Naive thymus-derived CD8-positive, alpha-beta T cell (primary cell): Measurements from ENCODE around the gene DIP2C. TPM values are rescaled to one million over a fixed set of nuclear protein-coding genes. Genes with fewer than 3 reads are reported as not detected.

Experiments used
- ATAC-seq, 2 donors: fragments of 150-1000 bp; cut with Tn5 transposase in 1 of 2; sonication (Bioruptor Pico), chemical (Tn5 transposase) in 1 of 2; 1 replicate in 1 of 2; 2 replicates in 1 of 2; pipeline ENCODE4 v1.10.0; 2021; ENCODE audit warnings: mild to moderate bottlenecking in 2 of 2, moderate library complexity in 2 of 2
- POLR2A ChIA-PET: fragments of 350-600 bp; sonication (Branson Sonifier 250); formaldehyde crosslinking; loops from one replicate; lab custom pipeline; 2021; ENCODE audit warnings: antibody characterized with exemption; lab: Charles Lee
- DNase-seq, 10 donors: peaks; one replicate each; pipeline versions ENCODE4 v3.0.0 to v3.0.0-alpha.2; 2020 to 2022
- H3K27ac Mint-ChIP-seq, 10 donors: one replicate each; pipeline ENCODE4 v1.8.0; 2020 to 2022; ENCODE audit warnings: mild to moderate bottlenecking in 10 of 10, mixed read lengths in 10 of 10, moderate library complexity in 4 of 10, inconsistent platforms in 1 of 10
- H3K27me3 Mint-ChIP-seq, 5 donors: one replicate each; pipeline ENCODE4 v1.8.0; 2021 to 2022; ENCODE audit warnings: mixed read lengths in 5 of 5
- H3K36me3 Mint-ChIP-seq, 3 donors: one replicate each; pipeline ENCODE4 v1.8.0; 2020 to 2022; ENCODE audit warnings: mixed read lengths in 3 of 3, mild to moderate bottlenecking in 2 of 3, inconsistent platforms in 1 of 3
- H3K4me1 Mint-ChIP-seq, 4 donors: one replicate each; pipeline ENCODE4 v1.8.0; 2021 to 2022; ENCODE audit warnings: mixed read lengths in 4 of 4
- H3K4me3 Mint-ChIP-seq, 10 donors: one replicate each; pipeline ENCODE4 v1.8.0; 2020 to 2022; ENCODE audit warnings: mild to moderate bottlenecking in 10 of 10, mixed read lengths in 10 of 10, moderate library complexity in 6 of 10, inconsistent platforms in 1 of 10
- H3K9me3 Mint-ChIP-seq, 9 donors: one replicate each; pipeline ENCODE4 v1.8.0; 2020 to 2022; ENCODE audit warnings: mixed read lengths in 9 of 9, mild to moderate bottlenecking in 3 of 9, inconsistent platforms in 1 of 9, moderate library complexity in 1 of 9
- polyA plus RNA-seq, 3 donors: library from polyadenylated mRNA; unstranded; fragments of 300-500 nt; fragmentation: Illumina TruSeq; gene quantifications; one replicate each; pipeline ENCODE4 v1.2.3, GENCODE V29; 2021
- total RNA-seq, 8 experiments: library from RNA in 2 of 8; stranded (reverse) in 2 of 8; gene quantifications; one replicate each; pipeline ENCODE4 v1.2.3 and lab custom pipeline; 2021 to 2026

Gene DIP2C
- total and polyA plus RNA-seq, 5 experiments from 2014 or later, result 0.32 to 3.9 (median 1.2) TPM

- POLR2A ChIA-PET, result no interaction called here
These were observed 178.2 kb downstream of the DIP2C start for GRCh38 chr10:511101-511848.

DNA sequence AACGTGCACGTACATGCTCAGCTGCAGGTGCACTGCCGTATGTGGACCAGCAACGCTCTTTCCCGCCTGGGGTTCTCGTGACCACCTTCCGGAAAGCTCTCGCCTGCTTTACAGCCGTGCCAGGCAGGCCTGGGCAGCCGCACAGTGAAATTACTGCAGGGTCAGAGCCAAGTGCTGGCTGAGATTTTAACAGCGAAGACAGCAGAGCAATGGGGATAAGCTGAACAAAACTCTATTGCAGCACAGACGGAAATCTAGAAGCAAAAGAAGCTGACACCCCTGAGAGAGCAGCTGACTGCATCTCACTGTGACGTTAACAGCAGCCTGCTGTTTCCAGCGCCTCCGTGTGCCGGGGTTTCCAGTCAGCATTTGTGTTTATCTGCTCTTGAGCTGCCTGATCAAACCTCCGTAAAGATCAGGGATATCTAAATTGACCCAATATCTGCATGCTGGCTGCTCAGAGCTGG is 179.0 kb downstream of the DIP2C start:
- H3K36me3 Mint-ChIP-seq, result no peaks in the 10 kb centered on the region
- no peaks in the 10 kb centered on the region for H3K9me3 Mint-ChIP-seq
- peaks cover 10 to 30% (median 23%) of the 10 kb centered on the region in 4 donors for H3K4me1 Mint-ChIP-seq
- no peak for ATAC-seq
- DNase-seq, result no peak
- H3K27ac Mint-ChIP-seq, result peak overlapping the region in 1 of 10 donors; percentile 72
- H3K4me3 Mint-ChIP-seq, result peak overlapping the region in 1 of 10 donors; percentile 18
- POLR2A ChIA-PET, result no interaction called here
- peaks cover 2 to 11% (median 3%) of the 10 kb centered on the region in 5 donors for H3K27me3 Mint-ChIP-seq

More at GRCh38 chr10:511101-511848, 178.2 kb downstream of the DIP2C start:
- no peaks in the 10 kb centered on the region for H3K36me3 Mint-ChIP-seq
- ATAC-seq (peak; percentile 93 to 96), DNase-seq (peak; percentile 40 to 85 (median 73))
- peaks cover 10 to 25% (median 20%) of the 10 kb centered on the region in 4 donors for H3K4me1 Mint-ChIP-seq
- H3K9me3 Mint-ChIP-seq, result no peaks in the 10 kb centered on the region
- peak overlapping the region in 2 of 10 donors; percentile 71 to 72 for H3K27ac Mint-ChIP-seq
- H3K4me3 Mint-ChIP-seq, result peak overlapping the region in 2 of 10 donors; percentile 26 to 32
- peaks cover 0 to 4% (median 3%) of the 10 kb centered on the region in 5 donors for H3K27me3 Mint-ChIP-seq

DNA sequence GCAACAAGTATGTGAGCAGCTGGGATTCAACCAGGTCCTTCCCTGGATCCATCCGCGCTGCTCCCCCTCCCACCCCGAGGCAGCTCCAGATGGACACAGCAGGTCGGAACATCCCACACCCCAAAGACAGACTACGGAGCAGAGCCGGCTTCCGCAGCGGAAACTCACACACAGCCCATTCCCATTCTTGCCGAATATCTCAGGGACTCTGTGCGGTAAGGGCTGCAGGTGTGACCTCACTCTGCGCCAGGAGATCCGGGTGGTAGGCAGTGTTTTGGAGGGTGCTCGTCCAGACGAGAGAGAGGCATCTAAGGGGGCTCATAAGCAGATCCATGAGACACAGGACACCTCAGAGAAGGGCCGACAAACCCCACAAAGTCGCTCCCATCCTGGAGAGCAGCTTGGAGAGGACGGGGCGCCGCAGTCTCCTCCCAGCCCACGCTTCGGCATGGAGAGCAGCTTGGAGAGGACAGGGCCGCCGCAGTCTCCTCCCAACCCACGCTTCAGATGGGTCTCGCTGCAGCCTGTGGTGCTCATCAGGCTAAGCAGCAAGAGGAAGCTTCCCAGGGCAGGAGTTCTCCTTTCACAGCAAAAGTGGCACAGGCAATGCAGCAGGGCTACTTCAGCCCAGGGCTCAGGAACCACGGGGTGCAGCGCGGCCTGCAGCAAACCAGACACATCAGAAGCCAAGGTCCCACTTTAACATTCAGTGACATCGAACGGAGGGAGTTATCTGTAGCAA is 179.9 kb downstream of the DIP2C start:
- Mint-ChIP-seq H3K9me3 (no peaks in the 10 kb centered on the region), H3K4me1 (peaks cover 10 to 32% (median 22%) of the 10 kb centered on the region in 4 donors), H3K27ac (no peak overlapping the region), H3K36me3 (no peaks in the 10 kb centered on the region), H3K4me3 (no peak overlapping the region), H3K27me3 (peaks cover 2 to 11% (median 3%) of the 10 kb centered on the region in 5 donors)
- no peak for ATAC-seq
- POLR2A ChIA-PET, result no interaction called here
- DNase-seq, result no peak

- H3K27me3 Mint-ChIP-seq, result peaks cover 2 to 11% (median 3%) of the 10 kb centered on the region in 5 donors
- no peak overlapping the region for H3K4me3 Mint-ChIP-seq
- H3K27ac Mint-ChIP-seq, result peak overlapping the region in 1 of 10 donors; percentile 2
- POLR2A ChIA-PET, result no interaction called here
- H3K4me1 Mint-ChIP-seq, result peaks cover 11 to 30% (median 21%) of the 10 kb centered on the region in 4 donors
- no peaks in the 10 kb centered on the region for H3K9me3 Mint-ChIP-seq
- DNase-seq (no peak), ATAC-seq (no peak)
- H3K36me3 Mint-ChIP-seq, result no peaks in the 10 kb centered on the region
These were observed 180.7 kb downstream of the DIP2C start for GRCh38 chr10:508726-509125.

- H3K4me1 Mint-ChIP-seq, result peaks cover 13 to 28% (median 17%) of the 10 kb centered on the region in 4 donors
- POLR2A ChIA-PET, result no interaction called here
- ATAC-seq (no peak), DNase-seq (no peak)
- H3K27me3 Mint-ChIP-seq, result peaks cover 2 to 11% (median 4%) of the 10 kb centered on the region in 5 donors
- H3K27ac Mint-ChIP-seq, result peak overlapping the region in 1 of 10 donors; percentile 85
- H3K36me3 Mint-ChIP-seq, result no peaks in the 10 kb centered on the region
- peak overlapping the region in 1 of 10 donors; percentile 57 for H3K4me3 Mint-ChIP-seq
- H3K9me3 Mint-ChIP-seq, result no peaks in the 10 kb centered on the region
These were observed 181.5 kb downstream of the DIP2C start for GRCh38 chr10:507908-508444.

DNA sequence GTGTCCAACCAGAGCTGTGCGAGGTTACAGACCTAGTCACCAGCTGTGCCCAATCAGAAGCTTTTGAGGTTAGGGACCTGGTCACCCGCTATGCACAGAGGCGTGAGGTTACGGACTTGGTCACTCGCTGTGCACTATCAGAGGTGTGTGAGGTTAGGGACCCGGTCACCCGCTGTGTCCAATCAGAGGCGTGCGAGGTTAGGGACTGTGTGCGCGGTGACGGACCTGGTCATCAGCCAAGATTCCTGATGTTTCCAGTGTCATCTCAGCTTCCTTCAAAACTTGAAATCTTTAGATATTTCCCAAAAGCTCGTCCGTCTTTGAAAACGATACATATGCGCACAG is 182.1 kb downstream of the DIP2C start:
- POLR2A ChIA-PET, result no interaction called here
- Mint-ChIP-seq H3K27me3 (peaks cover 2 to 11% (median 4%) of the 10 kb centered on the region in 5 donors), H3K4me1 (peaks cover 17 to 34% (median 23%) of the 10 kb centered on the region in 4 donors), H3K27ac (peak overlapping the region in 1 of 10 donors; percentile 25), H3K9me3 (no peaks in the 10 kb centered on the region), H3K4me3 (no peak overlapping the region), H3K36me3 (no peaks in the 10 kb centered on the region)
- ATAC-seq, result no peak
- DNase-seq, result no peak

- Mint-ChIP-seq H3K4me3 (no peak overlapping the region), H3K27ac (peak overlapping the region in 1 of 10 donors; percentile 25), H3K27me3 (peaks cover 2 to 11% (median 4%) of the 10 kb centered on the region in 5 donors), H3K4me1 (peaks cover 21 to 40% (median 28%) of the 10 kb centered on the region in 4 donors), H3K9me3 (no peaks in the 10 kb centered on the region), H3K36me3 (no peaks in the 10 kb centered on the region)
- ATAC-seq, result no peak
- no peak for DNase-seq
- POLR2A ChIA-PET, result no interaction called here
These were observed 182.8 kb downstream of the DIP2C start for GRCh38 chr10:506451-507354.

DNA sequence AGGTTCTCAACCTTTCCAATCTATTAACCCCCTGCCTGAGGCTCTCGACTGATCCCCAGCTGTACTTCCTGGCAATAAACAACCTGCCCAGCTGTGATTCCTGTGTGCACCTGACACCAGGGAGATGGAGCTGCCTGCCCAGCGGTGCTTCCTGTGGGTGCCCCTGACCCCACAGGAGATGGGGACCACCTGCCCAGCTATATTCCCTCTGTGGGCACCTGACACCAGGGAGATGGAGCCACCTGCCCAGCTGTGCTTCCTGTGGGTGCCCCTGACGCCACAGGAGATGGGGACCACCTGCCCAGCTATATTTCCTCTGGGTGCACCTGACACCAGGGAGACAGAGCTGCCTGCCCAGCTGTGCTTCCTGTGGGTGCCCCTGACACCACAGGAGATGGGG is 184.0 kb downstream of the DIP2C start:
- H3K4me1 Mint-ChIP-seq, result peaks cover 20 to 41% (median 31%) of the 10 kb centered on the region in 4 donors
- H3K27me3 Mint-ChIP-seq, result peaks cover 2 to 11% (median 4%) of the 10 kb centered on the region in 5 donors
- POLR2A ChIA-PET, result no interaction called here
- DNase-seq, result no peak
- no peak overlapping the region for H3K4me3 Mint-ChIP-seq
- H3K27ac Mint-ChIP-seq, result no peak overlapping the region
- no peaks in the 10 kb centered on the region for H3K9me3 Mint-ChIP-seq
- H3K36me3 Mint-ChIP-seq, result no peaks in the 10 kb centered on the region
- no peak for ATAC-seq

DNA sequence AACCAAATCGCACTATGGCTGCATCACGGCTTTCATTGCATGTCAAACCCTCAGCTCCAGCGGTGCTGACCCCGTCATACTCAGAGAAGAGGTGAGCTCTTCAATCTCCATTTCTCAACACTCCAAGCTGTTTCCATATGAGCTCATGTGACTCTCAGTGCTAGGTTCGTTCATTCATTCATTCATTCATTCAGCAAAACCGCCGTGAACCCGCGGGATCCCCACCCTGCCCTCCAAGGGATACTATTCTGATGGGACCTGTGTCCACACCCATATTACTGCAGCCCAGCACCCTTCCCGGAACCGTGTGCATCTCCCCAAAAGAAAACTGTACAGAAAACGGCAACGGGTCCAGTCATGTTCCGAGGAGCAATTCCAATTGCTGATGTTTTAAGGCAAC is 184.7 kb downstream of the DIP2C start:
- H3K36me3 Mint-ChIP-seq, result no peaks in the 10 kb centered on the region
- no peak for ATAC-seq
- POLR2A ChIA-PET, result no interaction called here
- H3K27ac Mint-ChIP-seq, result no peak overlapping the region
- H3K9me3 Mint-ChIP-seq, result no peaks in the 10 kb centered on the region
- no peak overlapping the region for H3K4me3 Mint-ChIP-seq
- DNase-seq, result no peak
- peaks cover 2 to 11% (median 3%) of the 10 kb centered on the region in 5 donors for H3K27me3 Mint-ChIP-seq
- H3K4me1 Mint-ChIP-seq, result peaks cover 21 to 46% (median 35%) of the 10 kb centered on the region in 4 donors

DNA sequence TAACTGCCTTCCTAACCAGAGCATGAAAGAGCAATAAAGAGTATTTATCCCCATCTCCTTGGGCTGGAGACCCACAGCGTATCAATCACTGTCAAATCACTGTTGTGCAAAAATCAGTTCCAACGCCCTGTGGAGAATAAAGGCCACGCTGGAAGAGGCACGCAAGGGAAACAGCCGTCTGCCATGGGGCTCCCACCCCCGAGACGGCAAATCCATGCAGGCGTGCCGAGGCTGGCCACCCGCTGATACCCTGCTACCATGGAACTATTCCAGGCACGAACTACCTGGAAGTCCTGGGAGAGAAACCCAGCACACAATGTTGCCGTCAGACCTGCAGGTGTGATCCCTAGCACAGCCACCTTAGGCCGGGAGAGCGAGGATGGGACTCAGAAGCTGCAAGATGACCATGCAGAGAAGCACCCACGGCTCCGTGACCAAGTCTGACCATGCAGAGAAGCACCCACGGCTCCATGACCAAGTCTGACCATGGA is 185.3 kb downstream of the DIP2C start:
- POLR2A ChIA-PET, result no interaction called here
- Mint-ChIP-seq H3K27me3 (peaks cover 2 to 11% (median 3%) of the 10 kb centered on the region in 5 donors), H3K9me3 (no peaks in the 10 kb centered on the region), H3K4me1 (peaks cover 23 to 47% (median 35%) of the 10 kb centered on the region in 4 donors), H3K36me3 (no peaks in the 10 kb centered on the region), H3K4me3 (no peak overlapping the region), H3K27ac (no peak overlapping the region)
- ATAC-seq (no peak), DNase-seq (no peak)

DNA sequence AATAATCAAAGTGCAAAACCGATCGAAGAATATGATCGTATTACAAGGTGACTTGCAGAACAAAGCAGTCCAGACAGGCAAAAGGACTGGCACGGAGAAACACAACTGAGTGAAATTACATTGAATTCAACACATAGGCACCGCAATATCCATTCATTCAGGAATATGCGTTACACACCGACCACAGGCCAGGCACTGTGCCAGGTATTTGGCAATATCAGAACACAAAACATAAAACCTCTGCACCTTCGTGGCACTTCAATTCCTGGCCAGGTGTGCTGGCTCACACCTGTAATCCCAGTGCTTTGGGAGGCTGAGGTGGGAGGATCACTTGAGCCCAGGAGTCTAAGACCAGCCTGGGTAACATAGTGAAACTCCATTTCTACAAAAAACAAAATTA is 187.9 kb downstream of the DIP2C start:
- peaks cover 22 to 42% (median 32%) of the 10 kb centered on the region in 4 donors for H3K4me1 Mint-ChIP-seq
- POLR2A ChIA-PET, result no interaction called here
- H3K27me3 Mint-ChIP-seq, result peaks cover 0 to 11% (median 2%) of the 10 kb centered on the region in 5 donors
- H3K27ac Mint-ChIP-seq, result peak overlapping the region in 1 of 10 donors; percentile 27
- ATAC-seq, result no peak
- H3K36me3 Mint-ChIP-seq, result no peaks in the 10 kb centered on the region
- DNase-seq, result no peak
- H3K9me3 Mint-ChIP-seq, result no peaks in the 10 kb centered on the region
- no peak overlapping the region for H3K4me3 Mint-ChIP-seq

DNA sequence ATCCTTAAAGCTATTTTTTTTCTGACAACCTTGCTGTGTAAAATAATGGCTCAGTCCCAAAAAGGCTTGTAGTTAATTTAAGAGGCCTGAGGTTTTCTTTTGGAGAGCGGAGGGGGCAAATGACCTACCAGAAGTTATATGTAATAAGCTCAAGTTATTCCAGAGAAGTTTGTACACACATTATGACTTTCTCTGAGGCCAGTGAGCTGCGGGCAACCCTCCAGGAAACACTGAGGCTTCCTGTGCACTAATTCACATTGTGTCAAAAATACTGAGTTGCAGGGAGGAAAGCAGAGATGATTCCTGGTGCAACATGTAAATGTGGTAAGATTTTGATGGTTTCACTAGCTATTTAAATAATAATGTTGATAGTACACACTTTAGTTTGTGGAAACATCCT is 188.6 kb downstream of the DIP2C start:
- POLR2A ChIA-PET, result no interaction called here
- Mint-ChIP-seq H3K4me3 (peak overlapping the region in 8 of 10 donors; percentile 31 to 75 (median 54)), H3K9me3 (no peaks in the 10 kb centered on the region), H3K27me3 (peaks cover 0 to 9% (median 0%) of the 10 kb centered on the region in 5 donors), H3K4me1 (peaks cover 22 to 40% (median 31%) of the 10 kb centered on the region in 4 donors), H3K27ac (peak overlapping the region in 4 of 10 donors; percentile 12 to 60 (median 24)), H3K36me3 (no peaks in the 10 kb centered on the region)
- ATAC-seq, result peak in 1 of 2 donors; percentile 59
- DNase-seq, result peak in 2 of 10 donors; percentile 14 to 19
